HG03457 (cell line): Measurements from ENCODE around the gene BBS12.

Source experiments
- ATAC-seq: cut with Tn5 transposase; IDR thresholded peaks from one replicate; pipeline ENCODE4 v1.9.1; 2021; ENCODE audit warnings: moderate number of reproducible peaks; ENCODE audit not compliant: unreplicated experiment

The BBS12 gene

GRCh38 chr4:122732329-122733026 lies at the start of gene BBS12:
Gene BBS12 (plus strand): TSS chr4:122732704. CDS start chr4:122741893, 9,189 bp downstream.
- ATAC-seq = peak; percentile 100

DNA sequence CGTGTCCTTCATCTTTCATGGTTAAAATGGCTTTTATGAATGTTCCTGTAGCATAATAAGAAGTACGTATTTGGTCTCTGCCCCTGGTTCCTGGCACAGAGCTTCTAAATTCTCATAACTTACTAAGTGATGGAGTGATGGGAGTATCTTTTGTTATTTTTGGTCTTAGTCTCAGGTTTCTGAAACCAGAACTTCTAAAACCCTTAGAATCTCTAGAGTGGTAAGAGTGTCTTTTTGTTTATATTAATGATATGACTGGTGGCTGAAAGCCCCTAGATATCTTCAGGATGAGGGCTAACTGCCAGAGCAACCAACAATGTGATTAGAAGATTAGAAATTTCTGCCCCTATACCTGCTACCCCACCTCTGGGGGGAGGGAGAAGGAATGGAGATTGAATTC lies 45.8 kb upstream of the BBS12 start:
- no peak for ATAC-seq

GRCh38 chr4:122687531-122688061 lies 44.9 kb upstream of the BBS12 start:
- ATAC-seq = no peak

DNA sequence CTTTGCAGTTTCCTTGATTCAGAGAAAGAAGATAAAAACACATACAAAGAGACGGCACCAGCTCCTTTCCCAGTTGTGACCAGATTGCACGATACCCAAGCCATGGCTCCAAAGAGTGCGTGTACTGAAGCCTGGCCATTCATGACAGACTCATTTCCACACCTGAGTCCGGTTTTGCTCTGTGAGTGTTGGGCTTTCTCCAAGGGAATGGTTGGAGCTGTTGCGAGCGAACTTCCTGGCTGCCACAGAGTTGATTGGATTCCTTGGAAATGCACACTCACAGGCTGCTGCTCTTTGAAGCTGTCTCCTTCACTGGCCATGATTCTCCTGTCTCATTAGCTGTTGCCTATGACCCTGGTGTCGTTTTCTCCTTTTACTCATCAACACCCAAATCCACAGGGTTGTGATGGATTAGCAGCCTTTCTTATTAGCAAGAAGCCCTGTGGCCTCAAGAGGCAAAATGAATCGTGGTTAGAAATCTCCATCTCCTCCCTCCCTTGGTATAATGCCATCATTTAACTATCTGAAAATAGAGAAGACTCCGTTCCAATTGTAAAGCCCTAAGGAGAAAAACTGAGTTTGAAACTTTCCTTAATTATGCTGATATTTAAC lies 43.9 kb upstream of the BBS12 start:
- no peak for ATAC-seq

GRCh38 chr4:122689972-122690371 lies 42.5 kb upstream of the BBS12 start:
- ATAC-seq = peak; percentile 95

DNA sequence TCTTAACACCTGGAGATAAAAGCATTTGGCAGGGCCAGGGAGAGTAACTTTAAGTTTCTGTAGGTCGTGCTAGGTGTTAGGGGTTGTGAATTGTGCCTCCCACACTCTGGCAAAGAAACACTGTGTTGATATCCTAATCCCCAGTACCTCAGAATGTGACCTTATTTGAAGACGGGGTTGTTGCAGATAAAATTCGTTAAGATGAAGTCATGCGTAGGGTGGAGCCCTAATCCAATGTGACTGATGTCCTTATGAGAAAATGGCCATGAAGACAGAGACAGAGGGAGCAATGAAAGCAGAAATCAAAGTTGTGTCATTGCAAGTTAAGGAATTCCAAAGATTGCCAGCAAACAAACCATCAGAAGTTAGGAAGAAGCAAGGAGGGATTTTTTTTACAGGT lies 40.5 kb upstream of the BBS12 start:
- no peak for ATAC-seq

DNA sequence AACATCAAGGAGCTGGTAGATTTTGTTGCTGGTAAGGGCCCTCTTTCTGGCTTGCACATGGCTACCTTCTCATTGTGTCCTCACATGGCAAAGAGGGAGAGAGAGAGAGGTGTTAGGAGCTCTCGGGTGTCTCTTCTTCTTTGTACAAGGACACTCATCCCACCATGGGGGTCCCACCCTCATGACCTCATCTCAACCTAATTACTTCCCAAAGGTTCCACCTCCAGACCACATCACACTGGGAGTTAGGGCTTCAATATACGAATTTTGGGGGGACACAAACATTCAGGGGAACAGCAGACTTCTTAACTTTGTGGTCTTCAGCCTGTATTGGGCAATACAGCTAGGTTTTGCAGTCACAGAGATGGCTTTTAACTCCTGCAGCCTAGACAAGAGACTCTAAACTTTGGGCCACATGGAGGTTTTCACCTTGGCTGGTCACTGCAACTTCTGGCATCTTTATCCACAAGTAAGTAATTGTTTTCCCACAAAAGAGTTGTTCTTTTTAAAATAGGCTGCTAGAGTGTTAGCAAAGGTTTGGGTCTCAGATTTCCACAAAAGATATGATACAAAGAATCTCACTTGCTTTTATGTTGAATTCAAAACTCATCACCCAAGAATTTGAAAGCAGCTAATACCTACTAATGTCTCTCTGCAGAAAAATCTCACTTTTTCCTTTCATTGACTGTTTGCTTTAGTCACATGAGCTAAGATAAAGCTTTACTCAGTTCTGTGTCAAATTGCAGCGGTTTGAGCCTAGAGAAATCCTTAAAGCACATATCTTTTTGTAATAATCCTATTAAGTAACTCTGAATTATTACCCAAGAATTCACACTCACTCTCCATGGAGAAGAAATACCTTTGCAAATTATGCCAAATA lies 39.6 kb upstream of the BBS12 start:
- ATAC-seq = no peak

GRCh38 chr4:122695226-122695625 lies 37.3 kb upstream of the BBS12 start:
- no peak for ATAC-seq

DNA sequence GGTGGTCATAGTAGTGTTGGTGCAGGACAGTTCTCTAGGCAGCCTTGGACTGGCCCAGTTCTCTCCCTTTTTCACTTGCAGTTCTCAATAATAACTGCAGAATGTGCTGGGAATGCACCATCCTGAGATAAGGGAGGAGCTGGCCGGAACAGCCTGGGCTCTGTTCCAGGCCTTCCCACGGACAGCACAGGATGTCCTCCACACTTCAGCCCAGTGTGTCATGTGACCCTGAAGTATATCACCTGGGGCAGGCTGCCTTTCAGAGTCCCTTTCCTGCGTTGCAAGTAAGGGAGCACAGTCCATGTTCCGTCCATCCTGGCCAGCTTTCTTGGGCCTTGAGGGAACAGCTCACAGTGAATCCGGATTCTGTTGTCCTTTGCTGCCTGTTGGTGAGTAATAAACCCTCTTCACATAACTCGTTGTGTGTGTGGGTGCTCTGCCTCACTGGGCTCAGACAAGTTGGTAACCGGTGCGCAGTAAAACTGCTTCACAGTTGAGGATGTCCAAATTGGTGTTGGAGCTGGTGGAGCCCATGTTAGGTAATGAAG lies 32.3 kb upstream of the BBS12 start:
- no peak for ATAC-seq

DNA sequence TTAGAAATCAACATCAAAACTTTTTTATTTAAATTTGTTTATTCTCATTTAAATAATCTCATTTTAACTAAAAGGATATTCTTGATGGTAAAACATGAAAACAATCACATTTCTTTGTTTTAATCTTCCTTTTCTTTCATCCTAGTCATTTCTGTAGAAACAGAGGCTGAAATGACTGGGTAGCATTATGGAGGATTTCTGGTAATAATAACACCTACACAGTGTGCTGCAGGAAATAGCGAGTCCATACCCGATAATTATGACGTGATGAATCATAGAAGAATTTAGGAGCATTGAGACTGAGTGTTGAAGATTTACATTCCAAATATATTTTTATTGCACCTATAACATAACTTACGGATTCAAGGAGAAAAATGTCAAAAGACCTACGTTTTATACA lies 31.4 kb upstream of the BBS12 start:
- ATAC-seq = no peak

- no peak for ATAC-seq
Measured at GRCh38 chr4:122701965-122702364, 30.5 kb upstream of the BBS12 start.

DNA sequence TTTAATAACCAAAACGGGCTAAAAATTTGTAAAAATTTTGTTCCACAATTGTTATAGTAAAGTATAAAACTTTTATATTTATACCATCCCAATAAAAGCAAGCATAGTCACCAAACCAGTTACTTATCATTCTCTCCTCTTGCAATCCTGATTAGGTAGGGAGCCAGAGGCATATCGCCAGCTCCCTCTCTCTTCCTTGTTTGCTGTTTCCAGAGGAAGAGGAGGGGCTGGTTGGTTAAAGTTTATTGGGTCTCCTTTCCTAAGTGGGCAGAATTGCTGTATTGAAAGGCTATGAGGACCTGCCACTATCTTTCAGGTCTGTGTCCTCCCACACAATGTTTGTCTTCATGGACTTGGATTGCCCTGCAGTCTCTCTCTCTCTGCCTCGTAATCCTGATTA lies 29.6 kb upstream of the BBS12 start:
- no peak for ATAC-seq

- ATAC-seq = no peak
Measured at GRCh38 chr4:122703868-122704267, 28.6 kb upstream of the BBS12 start.

DNA sequence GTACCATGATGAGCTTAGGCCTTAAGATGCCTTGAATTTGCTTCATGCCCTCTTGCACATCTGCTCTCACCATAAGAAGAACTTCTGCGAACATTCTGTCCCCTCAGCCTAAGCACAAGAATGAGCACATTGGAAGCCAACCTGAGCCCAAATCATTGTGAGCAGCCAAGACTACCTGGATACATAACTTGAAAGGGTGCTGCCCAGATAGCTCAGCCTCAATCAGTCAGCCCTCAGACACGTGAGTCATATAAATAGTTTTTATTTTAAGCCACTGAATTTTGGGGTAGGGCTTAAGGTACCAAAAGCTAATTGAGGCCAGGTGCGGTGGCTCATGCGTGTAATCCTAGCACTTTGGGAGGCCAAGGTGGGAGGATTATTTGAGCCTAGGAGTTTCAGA lies 27.5 kb upstream of the BBS12 start:
- no peak for ATAC-seq

DNA sequence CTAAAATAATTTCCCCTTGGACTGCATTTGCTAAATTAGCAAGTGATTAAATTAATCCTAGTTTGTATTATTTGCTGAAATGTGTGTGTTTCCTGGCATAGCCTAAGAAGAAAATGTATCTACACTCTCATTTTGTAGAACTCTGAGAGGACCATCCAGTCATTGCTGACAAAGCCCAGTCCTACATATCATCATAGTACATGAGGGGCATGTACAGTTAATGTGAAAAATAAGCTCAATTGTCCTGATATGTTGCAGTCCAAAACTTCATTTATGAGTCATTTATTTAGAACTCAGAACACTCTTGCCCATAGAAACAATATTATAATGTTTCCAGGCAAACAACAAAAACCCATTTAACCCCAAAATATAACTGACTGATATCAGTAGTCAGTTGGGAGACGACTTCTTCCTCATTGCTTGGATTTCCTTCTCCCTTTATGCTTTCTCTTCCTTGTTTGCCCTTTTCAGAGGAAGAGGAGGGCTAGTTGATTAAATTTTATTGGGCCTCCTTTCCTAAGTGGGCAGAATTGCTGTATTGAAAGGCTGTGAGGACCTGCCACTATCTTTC lies 26.9 kb upstream of the BBS12 start:
- no peak for ATAC-seq

DNA sequence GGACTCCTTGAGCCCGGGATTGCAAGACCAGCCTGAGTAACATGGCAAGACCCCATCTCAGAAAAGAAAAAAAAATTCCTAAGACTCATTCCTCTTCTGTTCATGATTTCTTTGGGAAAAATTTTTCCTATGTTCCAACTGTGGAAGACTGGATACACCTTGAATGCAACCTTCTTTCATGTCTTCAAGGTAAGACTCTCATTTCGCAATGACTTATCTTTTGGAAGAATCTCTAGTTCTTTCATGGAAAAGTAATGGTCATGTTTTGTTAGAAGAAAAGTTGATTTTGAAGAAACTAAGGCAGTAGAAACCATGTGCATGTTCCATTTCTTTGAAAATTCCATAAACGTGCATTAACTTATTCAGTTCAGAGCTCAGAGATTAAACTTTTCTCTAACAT lies 26.0 kb upstream of the BBS12 start:
- ATAC-seq = no peak

DNA sequence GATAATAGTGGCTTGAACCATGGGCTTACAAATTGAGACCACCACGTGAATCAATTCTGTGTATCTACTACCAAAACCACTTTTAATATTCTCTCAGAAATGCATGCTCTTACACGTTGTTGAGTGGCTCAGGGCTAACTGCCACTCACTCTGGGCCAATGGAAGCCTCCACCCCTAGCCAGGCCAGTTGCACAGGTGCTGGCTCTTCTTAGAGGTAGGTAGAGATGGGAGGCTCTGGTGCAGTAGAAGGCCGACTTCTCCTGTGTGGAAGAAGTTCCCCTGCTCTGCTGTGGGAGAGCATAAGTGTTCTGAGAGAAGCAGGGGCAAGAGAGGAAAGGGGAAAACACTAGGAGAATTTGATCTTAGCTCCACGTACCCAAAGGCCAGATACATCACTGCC lies 25.0 kb upstream of the BBS12 start:
- ATAC-seq = no peak

DNA sequence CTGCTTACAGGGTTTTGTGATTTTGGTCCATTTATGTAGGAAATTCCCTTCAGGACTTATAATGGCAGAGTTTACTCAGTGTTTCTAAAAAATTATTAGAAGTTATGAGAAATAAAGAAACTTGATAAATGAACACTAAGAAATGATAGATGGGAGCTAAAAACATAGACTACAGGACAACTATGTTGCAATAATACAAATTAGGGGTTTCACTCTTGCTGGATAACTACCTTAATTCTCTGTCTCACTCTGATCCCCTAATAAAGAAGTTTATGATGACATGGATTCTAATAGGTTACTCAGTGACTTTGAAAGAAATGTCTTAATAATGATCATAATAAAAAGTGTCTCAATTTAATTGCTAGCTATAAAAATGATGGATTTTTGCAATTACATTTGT lies 23.3 kb upstream of the BBS12 start:
- no peak for ATAC-seq

GRCh38 chr4:122710434-122711308 lies 21.8 kb upstream of the BBS12 start:
- ATAC-seq = no peak

DNA sequence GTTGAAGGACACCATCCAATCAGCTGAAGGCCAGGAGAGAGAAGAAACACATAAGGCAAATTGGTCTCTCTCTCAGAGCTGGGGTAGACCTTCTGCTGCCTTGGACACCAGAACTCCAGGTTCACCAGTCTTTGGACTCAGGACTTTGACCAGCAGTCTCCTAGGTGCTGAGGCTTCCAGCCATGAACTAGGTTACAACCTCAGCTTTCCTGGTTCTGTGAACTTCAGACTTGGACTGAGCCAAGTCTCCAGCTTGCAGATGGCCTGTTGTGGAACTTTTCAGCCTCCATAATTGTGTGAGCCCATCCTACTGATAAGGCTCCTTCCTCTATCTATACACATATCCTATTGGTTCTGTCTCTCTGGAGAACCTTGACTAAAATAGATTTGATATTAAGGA lies 20.6 kb upstream of the BBS12 start:
- no peak for ATAC-seq
